GM12801 (cell line): Measurements from ENCODE around the gene GAP43.

ENCODE experiments used
- TF ChIP-seq, protein P1 (sequence below): IDR thresholded peaks from one replicate; pipeline ENCODE4 v1.5.1; 2011; ENCODE audit warnings: control low read depth; ENCODE audit not compliant: insufficient read length; ENCODE audit errors: extremely low read depth

Gene GAP43

DNA sequence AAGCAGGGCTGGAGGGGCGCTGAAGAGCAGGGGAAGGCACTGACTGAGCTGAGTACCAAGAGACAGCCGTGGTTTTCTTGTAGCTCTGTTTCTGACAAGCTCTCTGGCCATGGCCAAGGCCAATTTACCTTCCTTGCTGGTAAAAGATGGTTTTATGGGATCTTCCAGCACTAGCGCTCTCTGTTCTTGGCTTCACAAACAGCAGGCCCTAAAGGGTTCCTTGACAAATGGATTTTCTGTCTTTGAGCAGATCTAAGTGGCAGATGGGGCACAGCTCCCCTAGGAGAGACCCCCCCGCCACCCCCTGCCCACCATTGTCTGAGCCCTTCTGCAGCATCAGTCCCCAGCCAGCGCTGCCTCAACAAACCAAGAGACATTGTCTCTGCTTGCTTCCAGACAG lies 66.6 kb downstream of the GAP43 start:
- TF ChIP-seq, protein P1, sequence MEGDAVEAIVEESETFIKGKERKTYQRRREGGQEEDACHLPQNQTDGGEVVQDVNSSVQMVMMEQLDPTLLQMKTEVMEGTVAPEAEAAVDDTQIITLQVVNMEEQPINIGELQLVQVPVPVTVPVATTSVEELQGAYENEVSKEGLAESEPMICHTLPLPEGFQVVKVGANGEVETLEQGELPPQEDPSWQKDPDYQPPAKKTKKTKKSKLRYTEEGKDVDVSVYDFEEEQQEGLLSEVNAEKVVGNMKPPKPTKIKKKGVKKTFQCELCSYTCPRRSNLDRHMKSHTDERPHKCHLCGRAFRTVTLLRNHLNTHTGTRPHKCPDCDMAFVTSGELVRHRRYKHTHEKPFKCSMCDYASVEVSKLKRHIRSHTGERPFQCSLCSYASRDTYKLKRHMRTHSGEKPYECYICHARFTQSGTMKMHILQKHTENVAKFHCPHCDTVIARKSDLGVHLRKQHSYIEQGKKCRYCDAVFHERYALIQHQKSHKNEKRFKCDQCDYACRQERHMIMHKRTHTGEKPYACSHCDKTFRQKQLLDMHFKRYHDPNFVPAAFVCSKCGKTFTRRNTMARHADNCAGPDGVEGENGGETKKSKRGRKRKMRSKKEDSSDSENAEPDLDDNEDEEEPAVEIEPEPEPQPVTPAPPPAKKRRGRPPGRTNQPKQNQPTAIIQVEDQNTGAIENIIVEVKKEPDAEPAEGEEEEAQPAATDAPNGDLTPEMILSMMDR, result no peak

DNA sequence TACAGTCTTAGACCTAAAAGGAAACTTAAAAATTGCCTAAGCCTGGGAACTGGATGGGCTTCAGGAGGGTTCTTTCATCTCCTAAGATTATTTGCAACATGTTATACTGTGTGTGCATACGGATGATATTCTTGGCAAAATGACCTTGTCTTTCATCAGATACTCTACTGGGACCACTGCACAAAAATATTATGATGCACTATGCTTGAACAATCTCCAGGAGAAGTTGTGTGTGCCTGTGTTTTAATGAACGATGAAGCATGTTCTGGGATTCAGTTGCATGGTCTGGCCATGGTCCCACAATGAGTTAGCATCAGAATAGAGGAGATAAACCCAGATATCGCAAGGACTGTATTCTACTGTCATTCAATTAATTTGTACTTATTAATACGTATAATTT lies 68.7 kb downstream of the GAP43 start:
- TF ChIP-seq, protein P1, result no peak

DNA sequence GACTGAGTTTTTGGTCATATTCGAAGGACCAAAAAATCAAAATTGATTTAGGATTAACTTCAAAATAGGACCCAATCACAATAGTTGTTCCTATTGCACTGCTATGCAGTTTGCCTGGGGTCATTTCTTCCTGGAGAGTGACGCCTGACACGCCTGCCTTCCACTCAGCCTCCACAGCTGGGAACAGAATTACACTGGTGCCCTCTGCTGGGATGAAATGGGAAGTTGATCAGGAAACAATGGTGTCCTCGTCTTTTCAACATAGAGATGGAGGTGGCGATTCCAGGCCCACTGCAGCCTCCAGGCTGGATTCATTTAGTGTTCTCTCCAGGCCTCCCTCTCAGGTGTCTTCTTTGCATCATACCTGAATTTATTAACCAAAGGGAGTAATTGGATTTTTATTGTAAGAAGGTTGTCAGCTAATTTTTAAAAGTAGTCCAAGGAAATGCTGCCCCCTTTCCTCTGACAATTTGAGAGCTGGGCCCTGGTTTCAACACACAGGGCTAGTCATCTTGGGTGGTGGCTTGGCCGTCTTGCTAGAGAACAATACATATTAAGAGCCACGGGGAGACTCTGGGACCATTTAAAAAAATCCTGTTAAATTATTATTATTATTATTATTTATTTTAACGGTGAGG lies 69.7 kb downstream of the GAP43 start:
- TF ChIP-seq, protein P1, result no peak

DNA sequence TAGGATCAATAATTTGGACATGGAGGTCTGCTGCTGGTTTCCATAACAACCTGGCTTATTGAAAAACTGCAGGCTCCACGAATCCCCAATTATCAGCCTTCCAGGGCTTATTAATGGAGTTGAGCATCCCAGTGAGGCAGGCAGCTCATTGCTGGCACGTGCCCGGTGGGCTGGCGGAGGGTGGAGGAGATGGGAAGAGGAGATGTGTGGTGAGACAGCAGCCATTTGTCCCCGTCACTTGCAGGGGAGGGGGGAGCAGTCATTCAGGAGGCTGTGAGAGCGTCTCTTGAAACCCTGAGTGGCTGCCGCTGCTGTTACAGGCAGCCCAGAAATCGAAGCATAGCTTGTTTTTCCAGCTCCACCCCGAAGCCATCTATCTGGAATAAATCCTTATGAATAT lies 70.6 kb downstream of the GAP43 start:
- TF ChIP-seq, protein P1, result no peak

DNA sequence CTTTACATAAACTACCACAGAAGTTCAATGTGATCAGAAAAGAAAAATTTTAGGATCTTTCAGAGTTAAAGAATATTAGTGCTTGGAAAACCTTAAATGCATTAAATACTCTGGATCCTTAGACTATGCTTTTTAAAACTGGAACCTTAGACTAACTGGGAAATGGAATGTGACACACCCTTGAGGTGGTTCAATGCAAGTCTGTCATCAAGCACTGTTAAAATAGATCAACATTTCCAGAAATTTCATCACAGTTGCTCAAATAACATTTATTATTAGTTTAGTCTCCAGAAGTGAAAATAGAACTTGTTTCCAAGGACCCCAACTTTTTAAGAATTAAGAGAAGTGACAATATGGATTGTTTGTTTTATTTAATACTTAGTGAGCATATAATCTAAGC lies 71.8 kb downstream of the GAP43 start:
- TF ChIP-seq, protein P1, result no peak

DNA sequence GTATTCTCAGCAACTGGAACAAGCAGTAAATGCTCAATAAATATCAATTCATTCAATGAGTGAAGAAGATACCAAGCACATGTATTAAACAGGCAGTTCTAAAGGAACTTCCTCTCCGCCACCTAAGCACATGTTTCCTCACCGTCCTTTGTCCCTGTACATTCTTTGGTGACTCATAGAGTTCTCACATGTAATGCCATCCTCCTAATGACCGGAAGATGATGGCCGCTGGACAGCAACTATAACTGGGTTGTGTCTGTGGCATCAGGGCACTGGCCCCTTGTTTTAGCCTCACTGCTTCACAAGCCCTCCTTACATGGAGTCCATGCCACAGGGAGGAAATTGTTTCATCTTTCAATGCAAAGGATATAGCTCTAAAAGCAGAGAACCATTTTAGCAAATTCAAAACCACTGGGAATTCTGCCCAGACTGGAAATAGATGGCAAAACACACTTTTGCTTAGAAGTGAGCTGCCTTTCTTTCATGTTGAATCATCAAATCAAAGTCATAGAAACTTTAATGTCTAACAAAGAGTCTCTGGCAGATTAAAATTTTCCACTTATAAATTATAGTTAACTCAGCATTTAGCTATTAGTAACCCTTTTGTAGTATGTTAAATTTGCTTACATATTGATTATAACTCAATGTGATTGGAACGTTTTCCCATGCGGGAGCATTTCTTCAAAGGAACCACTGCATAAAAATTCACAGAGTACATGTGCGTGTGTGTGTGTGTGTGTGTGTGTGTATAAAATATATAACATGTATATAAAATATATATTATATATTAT lies 74.1 kb downstream of the GAP43 start:
- TF ChIP-seq, protein P1, result no peak

DNA sequence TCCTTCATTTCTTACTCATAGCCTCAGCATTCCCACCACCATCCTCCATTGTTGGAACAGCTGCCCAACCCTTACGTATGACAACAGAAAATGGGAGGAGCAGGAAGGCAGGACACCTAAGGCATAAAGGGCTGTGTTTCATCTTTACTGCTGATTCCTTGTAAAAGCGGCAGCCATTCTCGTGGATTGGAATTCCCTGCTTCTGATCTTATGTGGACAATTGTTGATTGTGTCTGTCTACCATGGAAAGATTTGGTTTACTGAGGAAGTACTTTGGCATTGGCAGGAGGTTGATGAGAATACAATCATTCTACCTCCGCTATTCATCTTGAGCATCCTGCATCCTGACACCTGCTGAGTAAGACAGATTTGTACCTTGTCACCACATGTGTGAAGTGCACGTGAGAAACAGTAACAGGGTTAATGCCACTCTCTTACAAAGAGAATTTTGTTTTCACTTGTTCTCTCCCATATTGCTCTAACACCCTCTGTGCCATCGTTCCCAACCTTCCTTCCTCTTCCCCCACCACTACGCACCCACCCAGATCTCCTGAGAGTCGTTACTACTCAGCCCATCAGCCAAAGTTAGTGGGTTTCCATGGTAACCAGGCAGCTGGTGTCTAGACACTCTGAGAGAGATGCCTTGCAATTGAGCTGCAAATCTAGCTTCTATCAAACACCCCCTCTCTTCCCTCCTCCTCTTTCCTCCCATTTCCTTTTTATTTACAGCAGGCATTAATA lies 75.7 kb downstream of the GAP43 start:
- TF ChIP-seq, protein P1, result no peak
